Ureter (tissue), 1 donor: ENCODE measurements around the gene MYOM3. TPM values are rescaled to one million over a fixed set of nuclear protein-coding genes. Genes with fewer than 3 reads are reported as not detected.
A peak's percentile ranks its signal among the peaks of the same experiment; 100 is the strongest.

Source experiments
- DNase-seq: peaks from one replicate; pipeline ENCODE4 v3.0.0-alpha.2; 2020; ENCODE audit warnings: low spot score
- total RNA-seq: library from RNA; stranded (reverse); gene quantifications from one replicate; pipeline ENCODE4 v1.2.4, GENCODE V29; 2023
- donor health status: DM: yes; HTN: yes; CAD: no.

The MYOM3 gene
- total RNA-seq, 1 donor from 2014 or later, result 0.65 TPM

- no peak for DNase-seq
These were observed 2.8 kb upstream of the MYOM3 start for GRCh38 chr1:24114753-24115152.

GRCh38 chr1:24113641-24114033 lies 1.7 kb upstream of the MYOM3 start:
- no peak for DNase-seq

GRCh38 chr1:24111262-24111995 lies 506 bp downstream of the MYOM3 start:
- DNase-seq, result peak; percentile 75

DNA sequence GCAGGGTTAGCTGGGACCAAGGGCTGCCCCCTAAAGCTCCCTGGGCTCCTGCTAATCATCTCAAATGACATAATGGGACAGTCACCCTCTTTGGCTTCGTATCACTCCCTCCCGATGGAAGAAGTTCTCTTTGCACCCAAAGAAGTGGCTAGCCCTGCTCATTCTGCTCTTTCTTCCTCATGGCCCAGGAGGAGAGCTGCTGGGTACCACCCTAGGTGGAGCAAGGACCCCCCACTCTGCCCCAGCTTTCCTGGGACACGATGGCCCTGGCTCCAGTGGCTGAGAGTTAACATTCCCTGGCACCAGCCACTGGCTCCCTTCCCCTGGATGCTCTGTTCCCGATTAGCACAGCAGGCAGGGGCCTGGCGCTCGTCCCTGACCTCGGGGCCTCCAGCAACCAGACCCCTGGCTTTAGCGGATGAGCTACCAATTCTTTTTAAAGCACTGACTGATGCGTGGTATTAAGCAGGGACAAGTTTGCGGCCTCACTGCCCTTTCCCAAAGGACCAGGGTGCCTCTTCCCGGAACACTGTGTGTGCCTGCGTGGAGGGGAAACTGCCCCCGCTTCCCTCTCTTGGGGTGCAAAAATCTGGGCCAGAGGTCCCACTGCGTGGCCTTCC lies 1.2 kb downstream of the MYOM3 start:
- no peak for DNase-seq

DNA sequence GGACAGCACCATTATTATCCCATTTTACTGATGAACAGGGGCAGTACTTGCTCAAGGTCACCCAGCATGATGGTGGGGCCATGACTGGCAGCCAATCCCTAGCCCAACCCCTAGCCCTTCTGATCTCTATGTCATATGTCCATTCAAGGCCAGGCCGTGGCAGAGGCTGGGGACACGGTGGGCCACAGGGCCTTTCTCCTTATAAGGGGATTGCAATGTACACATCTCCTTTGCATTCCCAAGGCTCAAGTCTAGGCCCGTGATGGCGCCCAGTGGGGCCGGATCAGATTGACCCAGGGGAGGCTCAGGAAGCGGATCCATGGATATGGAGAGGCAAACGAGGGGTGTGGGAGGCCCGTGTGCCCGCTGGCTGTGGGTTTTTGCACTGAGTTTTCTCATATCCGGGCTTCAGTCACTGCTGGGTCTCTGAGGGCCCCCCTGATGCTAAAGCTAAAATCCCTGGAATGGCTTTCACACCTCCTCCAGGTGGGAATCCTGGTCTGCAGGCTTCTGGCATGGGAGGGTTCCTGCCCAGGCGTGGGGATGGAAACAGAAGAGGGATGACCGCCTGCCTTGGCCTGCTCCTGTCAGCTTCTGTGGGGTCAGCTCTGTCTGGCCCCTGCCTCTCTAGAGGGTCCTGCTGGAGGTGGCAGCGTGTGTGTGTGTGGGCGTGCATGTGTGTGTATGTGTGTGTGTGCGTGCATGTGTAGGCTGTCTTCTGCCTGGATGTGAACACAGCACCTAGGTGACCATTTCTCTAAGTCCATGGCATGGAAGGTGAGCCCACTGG lies 2.1 kb downstream of the MYOM3 start:
- no peak for DNase-seq

DNA sequence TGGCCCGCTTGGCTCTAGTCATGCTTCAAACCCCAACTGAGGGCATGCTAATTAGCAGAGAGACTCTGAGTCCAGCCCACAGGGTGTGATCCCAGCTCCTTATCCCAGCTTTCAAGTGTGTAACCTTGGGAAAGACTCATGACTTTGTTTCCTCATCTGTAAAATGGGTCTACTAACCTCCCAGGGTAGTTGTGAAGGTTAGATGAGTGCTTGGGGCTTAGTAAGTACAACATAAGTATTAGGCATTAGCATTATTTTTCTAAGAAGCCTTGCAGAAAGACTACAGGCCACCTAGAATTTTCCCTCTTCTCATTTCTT lies 2.8 kb downstream of the MYOM3 start:
- DNase-seq, result no peak

- no peak for DNase-seq
These were observed 3.4 kb downstream of the MYOM3 start for GRCh38 chr1:24108334-24109165.

- DNase-seq, result no peak
These were observed 4.3 kb downstream of the MYOM3 start for GRCh38 chr1:24107462-24108138.

DNA sequence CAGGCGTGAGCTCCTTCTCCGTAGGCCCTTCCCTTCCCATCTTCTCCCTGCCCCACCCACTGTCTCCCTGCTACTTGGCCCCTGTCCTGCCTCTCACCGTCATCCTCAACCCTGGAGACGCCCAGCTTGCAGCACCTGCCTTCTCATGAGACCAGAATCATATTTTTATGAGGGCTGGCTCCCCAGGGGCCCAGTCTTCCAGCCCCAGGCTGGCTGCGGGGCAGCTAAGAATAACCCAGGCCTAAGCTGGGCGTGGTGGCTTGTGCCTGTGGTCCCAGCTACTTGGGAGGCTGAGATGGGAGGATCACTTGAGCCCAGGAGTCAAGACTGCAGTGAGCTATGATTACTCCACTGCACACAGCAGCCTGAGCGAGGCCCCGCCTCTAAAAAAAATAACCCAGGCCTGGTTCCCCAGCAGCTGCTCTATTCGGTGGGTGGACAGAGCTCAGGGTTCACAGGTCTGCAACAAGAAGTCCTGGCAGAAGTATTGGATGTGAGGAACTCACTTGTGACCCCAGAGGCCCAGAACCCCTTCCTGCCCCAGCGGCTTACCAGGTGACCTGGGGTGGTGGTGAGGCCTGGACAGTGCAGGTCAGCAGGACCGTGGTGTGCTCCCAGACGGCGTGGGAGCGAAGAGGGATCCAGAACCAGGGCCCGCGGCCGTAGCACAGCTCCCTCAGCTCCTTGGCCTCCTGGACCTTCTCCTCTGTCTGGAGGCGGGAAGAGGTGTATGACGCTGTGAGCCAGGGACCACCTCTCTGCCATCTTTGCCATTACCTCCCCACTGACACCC lies 6.4 kb downstream of the MYOM3 start:
- no peak for DNase-seq

DNA sequence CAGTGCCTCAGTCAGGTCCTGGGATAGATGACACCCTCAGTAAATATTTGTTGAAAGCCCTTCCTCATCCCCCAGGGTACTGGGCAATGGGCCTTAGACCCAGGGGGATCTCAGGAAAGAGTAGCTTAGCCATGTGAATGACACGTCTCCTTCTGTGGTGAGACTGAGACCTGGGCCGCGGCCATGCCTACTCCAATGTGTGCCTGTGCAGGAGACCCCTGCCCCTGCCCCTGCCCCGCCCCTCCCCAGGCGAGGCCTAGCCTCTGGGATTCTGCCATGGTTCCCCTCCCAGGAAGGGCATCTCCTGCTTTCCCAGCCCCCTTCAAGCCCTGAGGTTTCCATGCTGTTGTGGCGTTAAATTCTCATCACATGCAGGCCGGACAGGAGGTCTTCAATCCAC lies 7.1 kb downstream of the MYOM3 start:
- no peak for DNase-seq

DNA sequence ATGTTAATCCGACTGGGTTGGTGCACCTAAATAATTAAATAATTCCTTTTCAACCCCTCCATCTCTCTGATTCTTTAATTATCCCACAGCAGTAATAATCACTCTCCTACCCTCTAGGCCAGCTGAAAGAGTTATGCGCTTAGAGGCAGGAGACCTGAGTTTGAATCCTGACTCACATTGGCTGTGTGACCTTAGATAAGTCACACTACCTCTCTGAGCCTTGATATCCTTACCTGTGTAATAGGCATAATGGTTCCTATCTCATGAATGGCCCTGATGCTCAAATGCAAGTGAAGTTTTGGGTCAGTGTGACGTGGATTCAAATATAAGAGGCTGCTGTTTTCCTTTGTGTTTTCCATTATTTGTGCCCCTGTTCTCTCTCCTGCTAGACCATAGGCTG lies 8.1 kb downstream of the MYOM3 start:
- DNase-seq, result no peak

DNA sequence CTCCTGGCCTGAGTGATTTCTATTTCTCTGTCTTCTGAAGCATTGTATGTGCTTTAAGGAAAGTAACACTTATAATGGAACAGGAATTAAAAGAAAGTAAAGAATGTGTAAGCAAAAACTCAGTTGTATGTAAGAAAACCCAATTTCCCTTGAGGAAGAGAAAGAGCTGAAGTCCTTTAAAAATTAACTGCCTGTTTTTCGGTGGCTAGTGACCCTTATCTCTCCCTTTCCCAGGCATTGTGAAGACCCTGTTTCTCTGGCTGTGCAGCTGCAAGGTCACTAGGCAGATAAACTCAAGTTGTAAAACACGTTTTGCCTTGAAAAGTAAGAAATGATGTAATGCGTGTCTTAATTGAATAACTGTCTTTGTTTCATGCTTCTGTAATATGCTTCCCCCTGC lies 8.5 kb downstream of the MYOM3 start:
- DNase-seq, result no peak

DNA sequence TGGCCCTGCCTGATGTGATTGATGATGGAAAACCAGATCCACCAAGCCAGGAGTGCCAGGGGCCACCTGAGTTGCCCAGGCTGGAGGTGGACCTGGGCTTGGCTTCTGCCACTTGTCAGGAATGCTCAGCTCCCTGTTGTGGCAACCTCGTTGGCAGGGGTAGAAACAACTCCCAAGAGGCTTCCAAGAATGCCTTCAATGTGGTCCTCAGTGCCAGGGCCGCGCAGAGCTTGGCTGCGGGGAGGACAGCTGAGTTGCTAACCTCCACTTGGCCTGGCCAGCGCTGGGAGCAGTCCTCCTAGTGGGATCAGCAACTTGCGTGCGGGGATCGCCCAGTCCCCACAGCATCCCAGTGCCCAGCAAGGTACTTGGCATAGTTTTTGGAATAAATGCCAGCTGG lies 9.0 kb downstream of the MYOM3 start:
- no peak for DNase-seq

DNA sequence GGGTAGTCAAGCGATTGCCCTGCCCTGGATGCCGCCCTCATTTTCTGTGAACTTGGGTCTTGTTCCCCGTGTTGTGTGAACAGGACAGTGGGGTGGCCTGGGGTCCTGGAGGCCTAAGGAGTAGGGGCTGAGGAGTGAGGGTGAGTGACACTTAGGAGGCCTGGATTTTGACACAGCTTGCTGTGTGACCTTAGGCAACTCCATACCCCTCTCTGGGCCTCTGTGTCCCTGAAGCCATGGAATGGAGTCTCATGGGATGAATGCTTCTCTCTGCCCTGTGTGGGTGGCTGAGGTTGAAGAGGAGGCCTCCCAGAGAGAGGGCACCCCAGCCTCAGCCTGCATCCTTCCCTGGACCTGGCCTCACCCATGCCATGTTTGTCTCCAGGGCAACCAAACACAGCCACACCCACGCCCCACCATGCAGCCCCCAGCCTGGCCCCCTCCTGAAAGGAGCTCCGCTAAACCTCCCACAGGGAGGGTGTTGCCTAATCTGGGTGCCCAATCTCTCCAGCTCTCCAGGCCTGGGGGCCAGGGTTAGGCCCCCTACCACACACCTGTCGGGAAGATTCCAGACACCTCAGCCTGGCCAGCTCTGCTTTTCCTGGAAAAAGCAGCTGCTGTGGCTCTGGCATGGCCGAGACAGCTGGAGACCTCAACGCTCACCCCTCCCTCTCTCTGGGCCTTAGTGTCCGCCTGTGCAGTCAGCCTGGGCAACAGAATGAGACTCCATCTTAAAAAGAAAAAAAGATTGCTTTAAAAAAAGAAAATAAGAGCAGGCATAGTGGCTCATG lies 9.9 kb downstream of the MYOM3 start:
- no peak for DNase-seq

DNA sequence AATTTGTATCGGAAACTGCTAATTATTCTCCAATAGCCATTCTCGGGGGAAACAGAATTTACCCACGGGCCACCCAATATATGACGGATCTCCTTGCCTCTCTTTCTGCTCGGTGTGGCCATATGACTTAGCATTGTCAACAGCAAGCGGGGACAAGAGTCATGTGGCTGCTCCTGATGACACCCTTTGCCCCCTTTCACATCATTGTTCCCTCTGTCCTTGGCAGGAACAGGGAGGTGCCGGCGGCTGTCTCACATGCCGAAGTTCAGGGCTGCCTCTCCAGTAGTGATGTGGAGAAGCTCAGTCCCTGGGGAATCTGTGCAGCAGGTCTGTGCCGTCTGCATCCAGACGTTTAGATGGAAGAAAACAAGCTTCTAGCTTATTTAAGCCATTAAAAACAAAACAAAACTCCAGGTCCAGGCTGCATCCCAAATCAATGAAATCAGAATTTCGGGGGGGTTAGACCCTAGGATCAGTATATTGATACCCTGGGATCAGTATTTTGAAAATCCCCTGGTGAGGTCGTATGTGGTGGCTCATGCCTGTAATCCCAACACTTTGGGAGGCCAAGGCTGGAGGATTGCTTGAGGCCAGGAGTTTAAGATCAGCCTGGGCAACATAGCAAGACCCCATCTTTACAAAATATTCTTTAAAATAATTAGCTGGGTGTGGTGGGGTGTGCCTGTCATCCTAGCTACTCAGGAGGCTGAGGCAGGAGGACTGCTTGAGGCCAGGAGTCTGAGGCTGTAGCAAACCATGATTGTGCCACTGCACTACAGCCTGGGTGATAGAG lies 10.8 kb downstream of the MYOM3 start:
- DNase-seq, result no peak

GRCh38 chr1:24098943-24099638 lies 12.8 kb downstream of the MYOM3 start:
- no peak for DNase-seq

- DNase-seq, result no peak
These were observed 13.8 kb downstream of the MYOM3 start for GRCh38 chr1:24098102-24098501.

GRCh38 chr1:24097663-24098062 lies 14.3 kb downstream of the MYOM3 start:
- no peak for DNase-seq

- DNase-seq, result no peak
These were observed 15.2 kb downstream of the MYOM3 start for GRCh38 chr1:24096739-24097103.
